Upper lobe of right lung (tissue), 1 donor: ENCODE data around the gene SERINC5. TPM values are rescaled to one million over a fixed set of nuclear protein-coding genes. Genes with fewer than 3 reads are reported as not detected.
"Not testable (repeated sequence)": the region's sequence is repeated elsewhere in the genome, so short reads cannot be mapped to it uniquely, and the experiment has no call there.

Source experiments
- ATAC-seq: fragments of 200-7000 bp; cut with Tn5 transposase; one replicate; pipeline ENCODE4 v1.9.1; 2020; ENCODE audit warnings: mild to moderate bottlenecking, moderate library complexity
- DNase-seq: peaks from one replicate; pipeline ENCODE4 v3.0.0-alpha.2; 2020
- H3K27ac ChIP-seq: fragments of 200-600 bp; one replicate; pipeline ENCODE4 v1.8.0; 2022
- H3K27me3 ChIP-seq: fragments of 200-600 bp; one replicate; pipeline ENCODE4 v1.8.0; 2022; ENCODE audit warnings: mild to moderate bottlenecking
- H3K36me3 ChIP-seq: fragments of 200-600 bp; one replicate; pipeline ENCODE4 v1.8.0; 2022
- H3K4me1 ChIP-seq: fragments of 200-600 bp; one replicate; pipeline ENCODE4 v1.8.0; 2022
- H3K4me3 ChIP-seq: fragments of 200-600 bp; one replicate; pipeline ENCODE4 v1.8.0; 2022; ENCODE audit warnings: mild to moderate bottlenecking
- H3K9me3 ChIP-seq: fragments of 200-600 bp; one replicate; pipeline ENCODE4 v1.8.0; 2022
- intact Hi-C: fragments of 100-400 bp; cut with DNase I; formaldehyde crosslinking; loops from one replicate; pipeline ENCODE4 v1.11.0; 2022
- total RNA-seq: library from RNA; stranded (reverse); fragmentation: NEBNext Ultra II Directional; extraction: Animal tissue kit (Norgen Biotek cat#: 25700); gene quantifications from one replicate; pipeline ENCODE4 v1.2.1, GENCODE V29; 2021
- TF ChIP-seq, protein P1 (sequence below): fragments of 200-600 bp; IDR thresholded peaks from one replicate; pipeline ENCODE4 v1.8.0; 2022; ENCODE audit warnings: antibody characterized with exemption
- donor health status: DM: no; HTN: yes; CAD: no; lungs with severe emphysema.

The SERINC5 gene
- total RNA-seq, 1 donor from 2014 or later: 60.4 TPM

DNA sequence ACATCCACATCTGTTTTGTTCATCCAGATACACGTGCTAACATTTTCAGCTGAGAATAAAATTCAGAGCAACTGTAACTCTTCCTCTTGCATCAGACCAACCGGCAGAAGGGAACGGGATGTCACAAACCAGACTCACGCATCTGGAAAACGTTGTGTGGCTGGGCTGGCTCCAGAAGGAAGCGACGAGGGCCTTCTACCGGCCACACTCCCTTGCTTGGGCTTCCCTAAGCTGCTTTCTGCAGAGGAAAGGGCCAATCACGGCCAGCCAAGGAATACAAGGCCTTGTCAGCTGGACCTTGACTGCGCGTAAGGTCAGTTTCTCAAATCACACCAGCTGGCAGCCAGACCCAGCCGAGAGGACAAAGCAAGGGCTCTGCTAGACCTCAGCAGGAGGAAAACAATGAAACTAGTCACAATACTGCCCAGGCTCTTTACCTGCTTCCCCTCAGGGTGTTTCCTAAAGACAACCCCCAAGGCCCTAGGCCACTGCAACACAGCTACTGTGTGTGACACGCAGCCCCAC lies 114.6 kb downstream of the SERINC5 start:
- Histone ChIP-seq H3K36me3 (peaks cover 24% of the 10 kb centered on the region), H3K9me3 (no peaks in the 10 kb centered on the region), H3K27ac (peak overlapping the region; percentile 78), H3K4me3 (no peak overlapping the region), H3K27me3 (no peaks in the 10 kb centered on the region), H3K4me1 (peaks cover 26% of the 10 kb centered on the region)
- peak; percentile 85 for ATAC-seq
- intact Hi-C loops: no loop called here
- DNase-seq: peak; percentile 79
- TF ChIP-seq, protein P1, sequence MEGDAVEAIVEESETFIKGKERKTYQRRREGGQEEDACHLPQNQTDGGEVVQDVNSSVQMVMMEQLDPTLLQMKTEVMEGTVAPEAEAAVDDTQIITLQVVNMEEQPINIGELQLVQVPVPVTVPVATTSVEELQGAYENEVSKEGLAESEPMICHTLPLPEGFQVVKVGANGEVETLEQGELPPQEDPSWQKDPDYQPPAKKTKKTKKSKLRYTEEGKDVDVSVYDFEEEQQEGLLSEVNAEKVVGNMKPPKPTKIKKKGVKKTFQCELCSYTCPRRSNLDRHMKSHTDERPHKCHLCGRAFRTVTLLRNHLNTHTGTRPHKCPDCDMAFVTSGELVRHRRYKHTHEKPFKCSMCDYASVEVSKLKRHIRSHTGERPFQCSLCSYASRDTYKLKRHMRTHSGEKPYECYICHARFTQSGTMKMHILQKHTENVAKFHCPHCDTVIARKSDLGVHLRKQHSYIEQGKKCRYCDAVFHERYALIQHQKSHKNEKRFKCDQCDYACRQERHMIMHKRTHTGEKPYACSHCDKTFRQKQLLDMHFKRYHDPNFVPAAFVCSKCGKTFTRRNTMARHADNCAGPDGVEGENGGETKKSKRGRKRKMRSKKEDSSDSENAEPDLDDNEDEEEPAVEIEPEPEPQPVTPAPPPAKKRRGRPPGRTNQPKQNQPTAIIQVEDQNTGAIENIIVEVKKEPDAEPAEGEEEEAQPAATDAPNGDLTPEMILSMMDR: no peak

DNA sequence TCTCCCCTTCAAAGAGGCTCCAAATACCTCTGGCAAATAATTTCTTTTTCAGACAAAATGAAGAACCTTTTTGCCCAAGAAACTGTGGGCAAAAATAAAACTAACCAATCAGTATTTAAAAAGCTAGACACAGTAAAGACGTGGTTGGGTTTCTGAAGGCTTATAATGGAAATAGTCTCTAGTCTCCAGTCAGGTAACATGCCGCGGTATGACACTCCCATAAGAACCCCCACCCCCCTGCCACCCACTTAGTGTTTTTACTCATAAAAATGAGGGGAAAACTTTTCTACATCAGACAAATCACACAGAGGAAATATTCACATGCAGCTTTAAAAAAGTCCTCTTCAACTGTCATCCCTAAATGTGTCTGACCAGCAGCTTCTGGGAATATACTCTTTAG lies 115.4 kb downstream of the SERINC5 start:
- Histone ChIP-seq H3K36me3 (peaks cover 17% of the 10 kb centered on the region), H3K4me3 (no peak overlapping the region), H3K27ac (peak overlapping the region; percentile 78), H3K4me1 (peaks cover 31% of the 10 kb centered on the region), H3K27me3 (no peaks in the 10 kb centered on the region), H3K9me3 (no peaks in the 10 kb centered on the region)
- ATAC-seq (no peak), DNase-seq (no peak)
- TF ChIP-seq, protein P1: no peak
- intact Hi-C loops: no loop called here

DNA sequence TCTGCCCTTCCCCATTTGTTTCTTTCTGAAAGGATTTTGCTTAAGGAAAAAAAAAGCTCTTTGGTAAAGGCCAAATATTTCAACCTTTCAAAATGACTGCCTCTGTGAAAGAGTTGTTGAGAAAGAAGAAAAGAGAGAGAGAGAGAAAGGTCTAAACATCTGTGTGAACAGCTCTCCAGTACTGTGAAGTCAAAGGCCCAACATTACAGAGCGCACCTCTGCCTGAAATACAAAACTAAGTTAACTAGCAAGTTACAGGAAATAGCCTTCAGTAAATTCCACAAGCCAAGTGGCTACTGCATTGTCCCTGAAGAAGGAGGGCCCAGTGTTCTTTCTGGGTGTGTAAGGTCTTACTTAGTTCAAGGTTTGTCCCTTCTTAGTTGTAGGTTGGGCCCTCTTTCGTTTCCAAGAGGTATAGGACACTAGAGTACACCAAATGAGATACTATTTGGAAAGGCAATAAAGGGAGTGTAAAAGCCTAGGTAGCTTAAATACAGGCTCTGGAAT lies 116.3 kb downstream of the SERINC5 start:
- Histone ChIP-seq H3K9me3 (no peaks in the 10 kb centered on the region), H3K36me3 (peaks cover 11% of the 10 kb centered on the region), H3K4me3 (no peak overlapping the region), H3K27ac (peak overlapping the region; percentile 78), H3K4me1 (peaks cover 37% of the 10 kb centered on the region), H3K27me3 (no peaks in the 10 kb centered on the region)
- DNase-seq (no peak), ATAC-seq (peak; percentile 11)
- intact Hi-C loops: no loop called here
- TF ChIP-seq, protein P1: no peak

DNA sequence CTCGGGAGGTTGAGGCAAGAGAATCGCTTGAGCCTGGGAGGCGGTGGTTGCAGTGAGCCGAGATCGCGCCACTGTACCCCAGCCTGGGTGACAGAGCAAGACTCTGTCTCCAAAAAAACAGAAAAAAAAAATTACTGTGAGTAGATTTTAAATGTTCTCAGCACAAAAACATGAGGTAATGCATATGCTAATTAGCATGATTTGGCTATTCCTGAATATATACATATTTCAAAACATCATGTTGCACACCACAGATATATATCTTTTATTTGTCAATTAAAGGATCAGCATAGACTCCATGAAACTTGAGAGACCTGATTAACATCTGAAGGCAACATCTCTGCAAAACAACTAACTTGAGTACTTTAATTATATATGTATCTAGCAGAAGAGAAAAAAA lies 117.4 kb downstream of the SERINC5 start:
- H3K4me3 ChIP-seq: no peak overlapping the region
- TF ChIP-seq, protein P1: no peak
- no peak overlapping the region for H3K27ac ChIP-seq
- H3K27me3 ChIP-seq: no peaks in the 10 kb centered on the region
- H3K9me3 ChIP-seq: no peaks in the 10 kb centered on the region
- DNase-seq (no peak), ATAC-seq (no peak)
- intact Hi-C loops: no loop called here
- H3K4me1 ChIP-seq: peaks cover 37% of the 10 kb centered on the region
- peaks cover 2% of the 10 kb centered on the region for H3K36me3 ChIP-seq

DNA sequence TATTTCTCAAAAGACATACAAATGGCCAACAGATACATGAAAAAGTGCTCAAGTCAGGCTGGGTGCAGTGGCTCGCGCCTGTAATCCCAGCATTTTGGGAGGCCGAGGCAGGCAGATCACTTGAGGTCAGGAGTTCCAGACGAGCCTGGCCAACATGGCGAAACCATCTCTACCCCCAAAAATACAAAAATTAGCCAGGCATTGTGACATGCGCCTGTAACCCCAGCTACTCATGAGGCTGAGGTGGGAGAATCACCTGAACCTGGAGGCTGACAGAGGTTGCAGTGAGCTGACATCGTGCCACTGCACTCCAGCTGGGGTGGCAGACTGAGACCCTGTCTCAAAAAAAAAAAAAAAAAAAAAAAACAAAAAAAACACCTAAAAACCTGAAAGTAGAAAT lies 119.0 kb downstream of the SERINC5 start:
- Histone ChIP-seq H3K4me1 (peaks cover 32% of the 10 kb centered on the region), H3K27ac (peak overlapping the region; percentile 43)
- H3K4me3 ChIP-seq, H3K9me3 ChIP-seq, intact Hi-C loops, ATAC-seq, H3K36me3 ChIP-seq, H3K27me3 ChIP-seq, DNase-seq: not testable (repeated sequence)

DNA sequence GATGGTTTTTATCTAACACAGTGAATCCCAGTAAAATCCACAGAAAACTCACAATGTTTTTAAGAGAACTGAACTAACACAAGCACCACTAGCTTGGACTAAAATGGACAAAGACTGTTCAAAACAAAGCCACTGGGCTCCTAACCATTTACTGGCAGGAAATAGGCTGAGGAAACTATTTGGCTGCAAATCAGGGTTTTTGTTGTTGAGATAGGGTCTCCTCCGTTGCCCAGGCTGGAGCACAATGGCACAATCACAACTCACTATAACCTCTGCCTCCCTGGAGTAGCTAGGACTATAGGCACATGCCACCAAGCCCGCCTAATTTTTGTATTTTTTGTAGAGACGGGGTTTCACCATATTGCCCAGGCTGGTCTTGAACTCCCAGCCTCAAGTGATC lies 121.0 kb downstream of the SERINC5 start:
- TF ChIP-seq, protein P1: no peak
- H3K27me3 ChIP-seq: no peaks in the 10 kb centered on the region
- peaks cover 17% of the 10 kb centered on the region for H3K4me1 ChIP-seq
- ATAC-seq: no peak
- intact Hi-C loops: no loop called here
- H3K9me3 ChIP-seq: no peaks in the 10 kb centered on the region
- no peak for DNase-seq
- H3K27ac ChIP-seq: no peak overlapping the region
- H3K36me3 ChIP-seq: no peaks in the 10 kb centered on the region
- no peak overlapping the region for H3K4me3 ChIP-seq
